Measurements from ENCODE around the gene BTBD9. TPM values are rescaled to one million over a fixed set of nuclear protein-coding genes. Genes with fewer than 3 reads are reported as not detected.
A peak's percentile ranks its signal among the peaks of the same experiment; 100 is the strongest.

BTBD9 gene
- total RNA-seq, 1 donor from 2014 or later = 32.6 TPM

DNA sequence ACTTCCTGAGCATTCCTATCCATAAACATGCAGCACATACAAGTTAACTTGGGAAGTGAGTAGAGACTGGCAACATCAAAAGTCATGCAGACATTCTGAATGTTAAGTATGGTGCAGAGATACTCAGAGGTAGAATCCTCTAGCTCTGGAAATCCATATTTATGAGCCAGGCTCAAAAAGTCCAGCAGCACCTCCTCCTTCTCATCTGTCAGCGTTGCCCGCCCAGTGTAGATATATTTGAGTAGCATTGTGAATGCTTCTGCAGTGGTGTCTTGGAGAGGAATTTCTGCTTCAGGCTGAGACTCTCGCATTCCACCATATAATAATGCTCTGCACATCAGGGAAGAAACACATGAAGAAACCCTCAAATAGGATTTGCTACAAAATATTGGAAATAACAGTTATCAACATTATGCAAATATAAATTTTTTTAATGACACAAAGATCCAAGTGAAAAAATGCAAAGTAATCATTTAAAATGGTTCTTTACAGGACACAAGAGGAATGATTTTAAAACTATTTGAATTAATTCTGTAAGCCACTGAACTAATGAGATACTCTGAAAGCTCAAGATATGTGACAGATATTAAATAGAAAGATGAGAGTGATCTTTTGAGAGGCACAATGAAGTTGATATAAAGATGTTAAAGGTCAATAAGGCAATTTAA is 45.6 kb downstream of the BTBD9 start:
- no peak for DNase-seq

GRCh38 chr6:38593409-38593808 is 46.3 kb downstream of the BTBD9 start:
- no peak for DNase-seq

DNA sequence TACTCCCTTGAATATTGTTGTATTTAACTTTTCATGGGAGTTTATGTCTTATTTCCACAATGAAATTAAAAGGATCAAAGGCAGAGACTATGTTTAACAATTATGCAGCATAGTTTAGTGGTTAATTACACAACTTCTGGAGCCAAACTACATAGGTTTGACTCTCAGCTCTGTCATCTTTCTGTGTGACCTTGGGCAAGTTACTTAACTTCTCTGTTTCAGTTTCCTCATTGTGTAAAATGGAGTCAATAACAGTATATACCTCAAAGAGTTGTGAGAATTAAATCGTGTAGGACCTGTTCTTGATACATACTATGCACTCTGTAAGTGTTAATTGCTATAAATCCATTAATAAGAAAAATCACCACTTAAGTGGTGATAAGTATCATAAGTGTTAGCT is 48.3 kb downstream of the BTBD9 start:
- DNase-seq = no peak

DNA sequence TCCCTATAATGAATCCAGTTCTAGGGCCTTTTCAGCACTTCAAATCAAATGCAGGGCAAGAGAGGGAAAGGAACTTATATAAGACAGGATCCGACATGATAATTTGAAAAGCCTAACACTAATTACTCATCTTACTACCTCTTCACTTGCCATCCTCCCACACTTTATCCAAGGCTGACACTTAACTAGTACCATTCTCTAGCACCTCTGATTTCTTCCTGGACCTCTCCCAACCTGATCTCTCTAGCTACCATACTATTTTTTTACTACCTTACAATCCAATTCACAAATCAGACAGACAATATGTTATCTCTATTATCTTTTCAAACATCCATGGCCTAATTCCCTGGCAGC is 50.4 kb downstream of the BTBD9 start:
- DNase-seq = no peak

DNA sequence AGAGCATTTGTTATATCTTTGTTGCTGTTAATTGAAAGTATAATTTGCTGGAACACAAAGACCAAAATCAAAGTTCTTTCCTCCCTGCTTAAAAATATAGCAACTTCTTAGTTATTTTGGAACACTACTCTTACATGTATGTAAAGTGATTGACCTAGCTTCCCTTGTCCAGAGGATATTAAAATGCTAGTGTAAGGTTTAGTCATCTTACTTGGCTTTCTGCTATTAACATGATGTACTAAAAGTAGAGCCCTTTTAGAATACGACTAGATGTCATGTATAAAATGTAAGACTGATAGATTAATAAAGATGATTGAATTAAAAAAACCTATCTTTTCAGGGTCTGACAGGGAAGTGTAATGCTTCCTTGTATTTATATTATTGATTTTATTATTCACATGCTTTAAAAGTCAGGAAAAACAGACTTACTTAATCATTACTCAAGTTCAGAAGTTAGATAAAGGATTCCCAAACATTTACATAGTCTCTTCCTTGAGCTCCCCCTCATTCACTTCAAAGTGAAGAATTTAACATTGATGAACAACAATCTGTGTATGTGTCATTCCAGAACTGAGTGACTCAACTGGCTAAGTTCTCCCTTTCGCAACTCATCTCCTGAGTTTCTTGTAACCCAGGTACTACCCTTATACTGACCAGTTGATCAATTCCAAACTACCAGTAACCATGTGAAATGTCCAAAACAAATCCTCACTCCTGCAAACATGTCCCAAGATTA is 50.9 kb downstream of the BTBD9 start:
- DNase-seq = no peak

DNA sequence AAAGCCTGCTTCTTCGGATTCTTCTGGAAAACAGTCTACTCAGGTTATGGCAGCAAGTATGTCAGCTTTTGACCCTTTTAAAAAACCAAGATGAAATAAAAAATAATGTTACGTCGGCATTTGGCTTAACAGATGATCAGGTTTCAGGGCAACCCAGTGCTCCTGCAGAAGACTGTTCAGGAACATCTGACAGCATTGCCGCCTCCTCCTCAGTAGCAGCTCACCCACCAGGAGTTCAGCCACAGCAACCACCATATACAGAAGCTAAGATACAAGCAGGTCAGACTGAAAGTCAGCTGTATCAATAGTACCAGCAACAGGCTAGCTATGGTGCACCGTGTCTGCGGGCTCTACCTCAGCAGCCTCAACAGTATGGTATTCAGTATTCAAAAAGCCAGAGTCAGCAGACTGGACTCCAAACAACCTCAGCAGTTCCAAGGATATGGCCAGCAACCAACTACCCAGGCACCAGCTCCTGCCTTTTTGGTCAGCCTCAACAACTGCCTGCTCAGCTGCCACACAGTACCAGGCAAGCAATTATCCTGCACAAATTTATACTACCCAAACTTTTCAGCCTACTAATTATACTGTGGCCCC is 51.9 kb downstream of the BTBD9 start:
- no peak for DNase-seq

GRCh38 chr6:38586992-38587391 is 52.7 kb downstream of the BTBD9 start:
- DNase-seq = no peak

- no peak for DNase-seq
These were observed 55.0 kb downstream of the BTBD9 start for GRCh38 chr6:38584731-38585130.

DNA sequence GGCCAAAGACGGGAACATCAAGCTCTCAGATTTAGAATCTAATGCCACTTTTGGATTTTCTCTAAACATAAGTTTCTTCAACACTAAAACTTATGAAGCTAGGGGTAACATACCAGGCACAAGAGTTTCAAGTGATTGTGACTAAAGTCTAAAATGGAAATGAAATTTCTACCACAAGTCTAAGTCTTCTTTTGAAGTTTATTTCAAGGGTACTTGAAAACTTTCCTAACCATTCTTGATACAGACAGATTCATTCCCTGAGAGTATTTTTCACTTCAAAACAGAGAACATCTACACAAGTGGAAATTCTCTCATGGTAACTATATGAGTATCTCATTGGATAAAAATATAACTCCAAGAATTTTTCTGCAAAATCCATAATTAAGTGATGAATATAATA is 56.2 kb downstream of the BTBD9 start:
- no peak for DNase-seq

- DNase-seq = no peak
These were observed 59.7 kb downstream of the BTBD9 start for GRCh38 chr6:38580030-38580429.

GRCh38 chr6:38579010-38579628 is 60.6 kb downstream of the BTBD9 start:
- no peak for DNase-seq

GRCh38 chr6:38578075-38578474 is 61.7 kb downstream of the BTBD9 start:
- DNase-seq = no peak

DNA sequence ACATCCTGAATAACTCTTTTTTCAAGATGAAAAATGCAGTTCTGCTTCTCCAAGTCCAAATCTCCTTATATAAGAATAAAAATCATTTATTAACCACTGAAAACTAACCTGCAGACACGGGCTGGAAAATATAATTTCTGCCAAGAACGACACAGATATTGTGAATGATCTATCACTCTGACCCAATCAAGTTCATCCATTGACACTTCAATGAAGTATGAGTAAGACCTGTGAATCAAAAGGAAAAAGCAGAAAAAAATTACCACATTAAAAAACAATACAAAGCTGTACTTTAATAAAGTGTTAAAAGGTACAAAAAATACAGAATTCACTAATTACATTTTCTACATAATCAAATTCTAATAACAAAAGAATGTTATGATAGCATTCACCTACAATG is 62.2 kb downstream of the BTBD9 start:
- DNase-seq = no peak

DNA sequence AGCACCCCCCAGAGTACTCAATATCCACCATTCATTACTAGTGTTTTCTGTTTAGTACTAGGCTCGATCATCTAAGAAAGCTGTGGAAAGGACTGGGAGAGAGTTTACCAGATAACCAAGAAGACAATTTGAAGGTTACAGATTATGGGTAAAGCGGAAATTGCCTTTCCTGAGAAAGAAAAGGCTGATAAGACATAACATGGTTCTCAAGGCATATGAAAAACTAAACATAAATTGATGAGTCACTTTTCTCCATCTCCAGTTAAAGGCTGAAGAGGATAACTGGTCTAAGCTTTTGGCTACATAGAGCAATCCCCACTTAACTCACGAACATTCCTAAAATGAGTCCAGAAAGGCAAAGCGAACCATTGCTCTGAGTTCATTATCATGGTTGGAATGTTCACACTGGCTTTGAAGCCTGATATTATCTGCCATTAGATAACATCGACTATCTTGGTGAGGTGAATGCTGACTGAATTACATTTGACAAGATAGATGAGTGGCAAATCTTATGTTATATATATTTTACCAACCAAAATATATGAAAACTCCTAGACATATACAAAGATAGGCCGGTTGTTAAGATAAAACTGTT is 65.8 kb downstream of the BTBD9 start:
- DNase-seq = no peak

DNA sequence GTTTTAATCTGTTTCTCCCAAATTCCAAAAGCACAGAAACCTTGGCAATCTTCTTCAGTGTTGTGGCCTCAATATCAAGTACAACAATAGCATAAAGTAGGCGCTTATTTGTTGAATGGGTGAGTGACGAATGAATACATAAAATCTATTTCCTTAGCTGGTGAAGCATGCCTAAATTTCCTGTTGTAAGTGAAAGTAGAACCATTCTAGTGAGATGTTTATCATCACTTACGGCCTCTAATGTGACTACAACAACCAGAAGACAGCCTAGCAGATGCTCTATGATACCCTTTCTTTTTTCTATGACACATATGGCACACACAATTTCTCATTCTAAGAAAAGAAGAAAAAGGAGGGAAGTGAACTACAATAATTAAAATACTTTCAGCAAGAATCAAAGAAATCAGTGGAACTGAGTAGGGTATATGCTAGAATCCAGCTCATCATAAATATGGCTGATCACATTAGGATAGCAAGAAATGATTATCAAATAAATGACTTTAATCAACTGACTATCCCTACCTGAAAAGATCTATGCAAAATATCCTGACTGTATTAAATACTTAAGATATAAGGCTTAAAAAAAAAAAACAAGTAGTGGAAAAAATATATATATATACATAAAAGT is 67.4 kb downstream of the BTBD9 start:
- DNase-seq = no peak

DNA sequence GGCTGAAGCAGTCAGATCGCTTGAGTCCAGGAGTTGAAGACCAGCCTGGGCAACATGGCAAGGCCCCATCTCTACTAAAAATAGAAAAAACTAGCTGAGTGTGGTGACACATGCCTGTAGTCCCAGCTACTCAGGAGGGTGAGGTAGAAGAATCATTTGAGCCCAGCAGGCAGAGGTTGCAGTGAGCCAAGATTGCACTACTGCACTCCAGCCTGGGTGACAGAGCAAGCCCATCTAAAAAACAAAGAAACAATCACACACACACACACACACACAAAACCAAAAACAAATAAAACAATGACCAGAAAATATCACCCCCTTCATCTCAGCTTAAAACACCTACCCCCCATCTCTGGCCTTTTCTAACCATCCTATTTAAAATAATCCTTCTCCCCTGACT is 68.0 kb downstream of the BTBD9 start:
- no peak for DNase-seq

GRCh38 chr6:38570750-38571149 is 69.0 kb downstream of the BTBD9 start:
- DNase-seq = peak; percentile 56

DNA sequence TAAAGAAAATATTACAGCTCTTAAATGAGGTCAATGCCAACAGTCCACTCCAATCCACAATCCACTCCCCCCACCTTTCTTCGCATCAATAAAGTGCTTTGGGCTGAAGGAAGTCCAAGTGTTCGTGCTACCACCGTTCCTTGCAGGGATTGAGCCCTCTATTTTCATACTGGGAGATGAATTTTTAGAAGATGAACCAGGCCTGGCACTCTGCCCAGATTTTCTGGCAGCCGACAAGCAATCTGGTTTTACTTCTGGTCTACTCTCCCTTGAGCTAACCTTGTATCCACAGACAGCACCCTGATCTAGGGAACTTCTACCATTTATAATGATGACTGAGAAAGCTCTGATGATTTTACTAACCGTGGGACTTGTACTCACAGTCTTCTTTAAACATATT is 72.3 kb downstream of the BTBD9 start:
- peak; percentile 84 for DNase-seq

DNA sequence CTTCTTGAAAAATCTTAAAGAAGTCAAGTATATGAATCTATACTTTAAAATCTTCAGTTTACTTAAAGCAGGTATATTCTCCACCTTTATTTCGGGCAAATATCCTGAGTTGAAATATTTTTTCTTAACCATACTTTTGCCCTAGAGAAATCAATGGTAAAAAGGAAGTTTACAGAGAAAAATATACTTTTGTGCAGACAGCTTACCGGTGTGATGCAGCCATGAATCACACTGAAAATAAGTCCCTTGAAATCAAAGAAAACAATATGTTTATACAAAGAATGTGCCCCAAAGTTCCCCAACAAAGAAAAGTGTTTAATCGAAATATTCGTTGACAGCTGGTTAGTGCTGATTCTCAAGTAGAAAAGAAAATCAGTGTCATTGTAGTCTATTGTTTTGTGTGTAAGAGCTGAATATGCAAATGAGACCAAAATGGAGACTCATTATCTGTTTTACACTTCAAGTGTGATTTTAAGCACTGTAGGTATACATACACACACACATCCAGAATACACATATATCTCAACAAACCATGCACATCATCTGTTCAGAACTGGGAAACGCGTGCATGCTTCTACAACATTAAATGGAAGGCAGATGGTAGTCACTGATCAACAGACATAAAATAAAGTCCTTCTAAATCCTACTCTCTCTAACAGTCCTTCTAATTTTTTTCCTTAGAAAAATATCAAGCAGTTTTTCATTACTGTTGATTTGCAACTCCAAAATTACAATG is 73.3 kb downstream of the BTBD9 start:
- no peak for DNase-seq

DNA sequence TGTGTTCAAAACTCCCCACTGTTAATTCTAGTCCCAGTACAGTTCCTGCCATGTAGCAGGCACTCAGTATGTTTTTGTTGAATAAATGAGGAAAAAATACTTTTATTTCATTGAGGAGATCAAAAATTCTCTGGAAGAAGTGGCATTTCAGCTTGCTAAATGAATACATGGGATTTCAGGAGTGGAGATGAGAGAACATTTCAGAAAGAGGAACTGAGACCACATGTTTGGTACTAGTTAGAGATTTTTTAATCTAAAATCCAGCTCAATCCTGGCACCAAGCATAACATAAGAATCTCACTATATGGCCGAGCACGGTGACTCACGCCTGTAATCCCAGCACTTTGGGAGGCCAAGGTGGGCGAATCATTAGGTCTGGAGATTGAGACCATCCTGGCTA is 75.4 kb downstream of the BTBD9 start:
- no peak for DNase-seq

GRCh38 chr6:38555606-38556005 is 84.1 kb downstream of the BTBD9 start:
- DNase-seq = no peak

All from tongue (tissue), 2 donors.